Neural progenitor cell (in vitro differentiated cells): ENCODE results near the gene KDM2B. TPM values are rescaled to one million over a fixed set of nuclear protein-coding genes. Genes with fewer than 3 reads are reported as not detected.
"Not testable (repeated sequence)": the region's sequence is repeated elsewhere in the genome, so short reads cannot be mapped to it uniquely, and the experiment has no call there.

ENCODE experiments used
- DNase-seq: peaks from one replicate; pipeline ENCODE4 v3.0.0-alpha.2; 2016; ENCODE audit warnings: low spot score
- H2AFZ ChIP-seq: fragments of 200-600 bp; sonication (generic); replicated peaks from 2 replicates; pipeline ENCODE4 v1.6.1; 2016; ENCODE audit warnings: antibody characterized with exemption
- H3F3A ChIP-seq: fragments of 200-600 bp; sonication (generic); 2 replicates; pipeline ENCODE4 v1.6.1; 2016; ENCODE audit warnings: antibody characterized with exemption, low read depth
- H3K27ac ChIP-seq: fragments of 200-600 bp; sonication (generic); 2 replicates; pipeline ENCODE4 v1.5.1; 2016; ENCODE audit warnings: mild to moderate bottlenecking
- H3K27me3 ChIP-seq: fragments of 200-600 bp; sonication (generic); 2 replicates; pipeline ENCODE4 v1.6.1; 2016; ENCODE audit warnings: mild to moderate bottlenecking, moderate library complexity
- H3K36me3 ChIP-seq: fragments of 200-600 bp; sonication (generic); 2 replicates; pipeline ENCODE4 v1.5.1; 2016
- H3K4me1 ChIP-seq: fragments of 200-600 bp; sonication (generic); 2 replicates; pipeline ENCODE4 v1.6.1; 2016; ENCODE audit warnings: mixed run types
- H3K4me2 ChIP-seq: fragments of 200-600 bp; sonication (generic); 2 replicates; pipeline ENCODE4 v1.6.1; 2016
- H3K4me3 ChIP-seq: fragments of 200-600 bp; sonication (generic); 2 replicates; pipeline ENCODE4 v1.5.1; 2016
- H3K79me2 ChIP-seq: fragments of 200-600 bp; sonication (generic); 2 replicates; pipeline ENCODE4 v1.6.1; 2016; ENCODE audit warnings: low read depth
- H3K9ac ChIP-seq: fragments of 200-600 bp; sonication (generic); 2 replicates; pipeline ENCODE4 v1.6.1; 2016
- H3K9me3 ChIP-seq: fragments of 200-600 bp; sonication (generic); 2 replicates; pipeline ENCODE4 v1.5.1; 2016; ENCODE audit warnings: low read depth
- H4K20me1 ChIP-seq: fragments of 200-600 bp; sonication (generic); 2 replicates; pipeline ENCODE4 v1.6.1; 2016; ENCODE audit warnings: low read depth
- H3K27ac Mint-ChIP-seq: 3 replicates; pipeline ENCODE4 v1.8.0; 2021; ENCODE audit warnings: mixed read lengths
- H3K27me3 Mint-ChIP-seq: 2 replicates; pipeline ENCODE4 v1.8.0; 2022; ENCODE audit warnings: low read depth, mild to moderate bottlenecking, inconsistent platforms, moderate library complexity, mixed read lengths; ENCODE audit not compliant: insufficient read depth
- H3K36me3 Mint-ChIP-seq: 3 replicates; pipeline ENCODE4 v1.8.0; 2021; ENCODE audit warnings: mixed read lengths
- H3K4me1 Mint-ChIP-seq: 3 replicates; pipeline ENCODE4 v1.8.0; 2021; ENCODE audit warnings: mixed read lengths
- H3K4me3 Mint-ChIP-seq: 3 replicates; pipeline ENCODE4 v1.8.0; 2021; ENCODE audit warnings: mild to moderate bottlenecking, moderate library complexity, mixed read lengths
- H3K9me3 Mint-ChIP-seq: 3 replicates; pipeline ENCODE4 v1.8.0; 2020; ENCODE audit warnings: mixed read lengths
- CTCF ChIP-seq: fragments of 200-600 bp; sonication (generic); IDR thresholded peaks from 2 replicates; pipeline ENCODE4 v1.5.1; 2017; ENCODE audit warnings: antibody characterized with exemption, mild to moderate bottlenecking
- EZH2 ChIP-seq: fragments of 200-600 bp; sonication (generic); IDR thresholded peaks from 2 replicates; pipeline ENCODE4 v1.6.1; 2017; ENCODE audit warnings: antibody characterized with exemption, mild to moderate bottlenecking, moderate library complexity
- EZH2phosphoT487 ChIP-seq: fragments of 200-600 bp; sonication (generic); IDR thresholded peaks from 2 replicates; pipeline ENCODE4 v1.6.1; 2017; ENCODE audit warnings: antibody characterized with exemption
- total RNA-seq: library from RNA; depleted of rRNA; stranded (reverse); fragments of >200 nt; gene quantifications from 2 replicates; pipeline ENCODE4 v1.2.3, GENCODE V29; 2015; ENCODE audit warnings: low replicate concordance

KDM2B gene
- total RNA-seq, 1 donor from 2014 or later, result 85.3 TPM

GRCh38 chr12:121590476-121591143 is 9.8 kb upstream of the KDM2B start:
- peak; percentile 74 for DNase-seq
- Histone ChIP-seq H3K27ac (peak overlapping the region; percentile 92), H3K27me3 (no peaks in the 10 kb centered on the region), H3K9ac (peak overlapping the region; percentile 40), H4K20me1 (no peaks in the 10 kb centered on the region), H3F3A (peaks cover 24% of the 10 kb centered on the region), H3K79me2 (peaks cover 54% of the 10 kb centered on the region), H3K9me3 (no peaks in the 10 kb centered on the region), H3K36me3 (no peaks in the 10 kb centered on the region), H3K4me2 (peak overlapping the region; percentile 81), H3K4me1 (peaks cover 17% of the 10 kb centered on the region), H3K4me3 (peak overlapping the region; percentile 37), H2AFZ (no peak overlapping the region)
- Mint-ChIP-seq H3K36me3 (peaks cover 7% of the 10 kb centered on the region), H3K9me3 (no peaks in the 10 kb centered on the region), H3K4me3 (peak overlapping the region; percentile 81), H3K4me1 (peaks cover 32% of the 10 kb centered on the region), H3K27me3 (peaks cover 3% of the 10 kb centered on the region), H3K27ac (peak overlapping the region; percentile 99)
- TF ChIP-seq EZH2phosphoT487 (no peak), EZH2 (no peak), CTCF (no peak)

GRCh38 chr12:121584885-121585284 is 4.1 kb upstream of the KDM2B start:
- peaks cover 99% of the 10 kb centered on the region for H3K79me2 ChIP-seq
- H3K27me3 Mint-ChIP-seq, H3K27me3 ChIP-seq, H2AFZ ChIP-seq, DNase-seq, H3K9ac ChIP-seq, H3K4me2 ChIP-seq, H3K9me3 Mint-ChIP-seq, H3K27ac ChIP-seq, H3K9me3 ChIP-seq, H4K20me1 ChIP-seq, H3K27ac Mint-ChIP-seq, H3K36me3 ChIP-seq, H3K4me3 Mint-ChIP-seq, H3K36me3 Mint-ChIP-seq, H3K4me3 ChIP-seq: not testable (repeated sequence)
- H3K4me1 ChIP-seq, result peaks cover 25% of the 10 kb centered on the region
- peaks cover 32% of the 10 kb centered on the region for H3K4me1 Mint-ChIP-seq
- H3F3A ChIP-seq, result peaks cover 52% of the 10 kb centered on the region

GRCh38 chr12:121583334-121583661 is 2.5 kb upstream of the KDM2B start:
- H3K27me3 ChIP-seq, H3K36me3 Mint-ChIP-seq, DNase-seq, H3K27me3 Mint-ChIP-seq, H3K27ac Mint-ChIP-seq, H3K9me3 ChIP-seq, H3K9me3 Mint-ChIP-seq, H3K9ac ChIP-seq, H3K36me3 ChIP-seq, H2AFZ ChIP-seq, H4K20me1 ChIP-seq: not testable (repeated sequence)
- Histone ChIP-seq H3K79me2 (peaks cover 99% of the 10 kb centered on the region), H3K4me1 (peaks cover 25% of the 10 kb centered on the region), H3K27ac (peak overlapping the region; percentile 97), H3F3A (peaks cover 56% of the 10 kb centered on the region), H3K4me3 (peak overlapping the region; percentile 94), H3K4me2 (peak overlapping the region; percentile 99)
- H3K4me3 Mint-ChIP-seq, result peak overlapping the region; percentile 97
- H3K4me1 Mint-ChIP-seq, result peaks cover 32% of the 10 kb centered on the region

- no peak overlapping the region for H2AFZ ChIP-seq
- H4K20me1 ChIP-seq, result no peaks in the 10 kb centered on the region
- Mint-ChIP-seq H3K36me3 (no peaks in the 10 kb centered on the region), H3K27ac (peak overlapping the region; percentile 49), H3K4me1 (peaks cover 32% of the 10 kb centered on the region), H3K4me3 (peak overlapping the region; percentile 97), H3K27me3 (peaks cover 4% of the 10 kb centered on the region), H3K9me3 (no peaks in the 10 kb centered on the region)
- peaks cover 30% of the 10 kb centered on the region for H3K4me1 ChIP-seq
- H3K9ac ChIP-seq, result peak overlapping the region; percentile 61
- H3F3A ChIP-seq, result peaks cover 61% of the 10 kb centered on the region
- no peaks in the 10 kb centered on the region for H3K36me3 ChIP-seq
- no peak for TF ChIP-seq EZH2
- no peak for TF ChIP-seq CTCF
- TF ChIP-seq EZH2phosphoT487, result no peak
- peak overlapping the region; percentile 94 for H3K4me3 ChIP-seq
- no peaks in the 10 kb centered on the region for H3K9me3 ChIP-seq
- DNase-seq, result peak; percentile 84
- peak overlapping the region; percentile 97 for H3K27ac ChIP-seq
- H3K4me2 ChIP-seq, result peak overlapping the region; percentile 99
- H3K79me2 ChIP-seq, result peaks cover 99% of the 10 kb centered on the region
- H3K27me3 ChIP-seq, result no peaks in the 10 kb centered on the region
Observed at GRCh38 chr12:121582583-121583333, 1.9 kb upstream of the KDM2B start.
